ENCODE measurements around the gene TRIM9.

Gene TRIM9

GRCh38 chr14:50967790-50968189, 127.1 kb downstream of the TRIM9 start:
- no peak for TF ChIP-seq CTCF (IDR thresholded peaks at IDR 0.05)

- no peak for TF ChIP-seq CTCF (IDR thresholded peaks at IDR 0.05)
These were observed 127.8 kb downstream of the TRIM9 start for GRCh38 chr14:50967103-50967502.

GRCh38 chr14:50964683-50965390, 130.1 kb downstream of the TRIM9 start:
- no peak for TF ChIP-seq CTCF (IDR thresholded peaks at IDR 0.05)

- no peak for TF ChIP-seq CTCF (IDR thresholded peaks at IDR 0.05)
These were observed 131.0 kb downstream of the TRIM9 start for GRCh38 chr14:50963919-50964318.

- TF ChIP-seq CTCF (IDR thresholded peaks at IDR 0.05): no peak
These were observed 133.2 kb downstream of the TRIM9 start for GRCh38 chr14:50961605-50962221.

GRCh38 chr14:50957296-50957695, 137.6 kb downstream of the TRIM9 start:
- TF ChIP-seq CTCF (IDR thresholded peaks at IDR 0.05): no peak

GRCh38 chr14:50955373-50956043, 139.4 kb downstream of the TRIM9 start:
- TF ChIP-seq CTCF (IDR thresholded peaks at IDR 0.05): peak; percentile 48

All from LNCAP (cell line).